Upper lobe of left lung (tissue), 4 donors: Measurements from ENCODE around the gene ANKRD23.

ENCODE experiments used
- CTCF ChIP-seq, 6 experiments: fragments of 450-650 bp in 4 of 6; fragments of 200-600 bp in 2 of 6; sonication (generic) in 2 of 6; IDR thresholded peaks; one replicate each; pipeline ENCODE4 v1.5.1; 2016 to 2019; ENCODE audit warnings: antibody characterized with exemption in 6 of 6
- POLR2AphosphoS5 ChIP-seq, 2 donors: sonication (generic); formaldehyde crosslinking; IDR thresholded peaks; one replicate each; pipeline ENCODE4 v1.5.1; 2017; ENCODE audit warnings: antibody characterized with exemption in 2 of 2

DNA sequence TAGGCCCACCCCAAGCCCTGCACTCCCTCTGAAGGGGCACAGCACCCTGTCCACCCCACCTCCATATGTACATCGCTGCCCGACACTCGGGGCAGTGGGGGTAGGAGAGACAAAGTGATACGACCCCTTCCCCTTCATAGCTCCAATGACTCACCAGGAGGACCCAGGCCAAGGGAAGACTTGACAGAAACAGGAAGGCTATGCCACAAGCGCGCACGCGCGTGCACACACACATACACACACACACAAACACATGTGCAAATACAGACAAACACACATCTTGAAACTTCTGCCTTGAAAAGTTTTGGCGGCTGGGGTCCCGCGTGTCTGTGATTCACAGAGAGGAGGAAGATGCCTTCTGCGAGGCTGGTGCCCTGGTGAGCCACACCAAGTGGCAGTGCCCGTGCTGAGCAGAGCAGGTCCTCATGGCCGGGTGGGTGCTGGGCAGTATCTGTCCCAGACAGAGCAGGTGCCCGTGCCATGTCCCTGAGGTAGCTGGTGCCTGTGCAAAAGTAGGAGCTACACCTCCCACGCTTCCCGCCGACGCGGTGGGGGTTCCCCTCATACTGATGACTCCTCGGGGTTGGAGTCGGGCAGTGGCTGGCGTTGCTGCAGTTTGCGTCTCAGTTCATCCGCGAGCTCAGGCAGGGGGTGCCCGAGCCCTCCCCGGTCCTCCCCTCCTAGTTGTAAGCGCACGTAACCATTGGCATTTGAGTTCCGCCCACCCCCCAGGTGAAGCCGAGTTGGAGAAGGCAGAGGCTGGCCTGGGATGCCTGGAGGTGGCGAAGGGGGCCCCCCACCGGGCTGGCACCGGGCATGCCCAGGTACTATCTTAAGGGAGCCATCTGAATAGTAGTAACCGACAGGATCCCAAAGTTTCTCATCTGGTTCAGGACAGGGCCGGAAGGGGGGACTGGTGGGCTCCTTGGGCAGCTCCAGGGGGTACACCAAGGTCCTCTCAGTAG lies 16.5 kb upstream of the ANKRD23 start:
- TF ChIP-seq POLR2AphosphoS5 (IDR thresholded peaks at IDR 0.05), result no peak
- no peak for TF ChIP-seq CTCF (IDR thresholded peaks at IDR 0.05)
